Kasumi-1 (cell line): ENCODE data around the gene OR5H15.
"Not testable (repeated sequence)": the region's sequence is repeated elsewhere in the genome, so short reads cannot be mapped to it uniquely, and the experiment has no call there.

Experiments used
- DNase-seq, 2 experiments: peaks; one replicate each; lab custom pipeline; 2025; lab: John Stamatoyannopoulos, UW

OR5H15 gene

DNA sequence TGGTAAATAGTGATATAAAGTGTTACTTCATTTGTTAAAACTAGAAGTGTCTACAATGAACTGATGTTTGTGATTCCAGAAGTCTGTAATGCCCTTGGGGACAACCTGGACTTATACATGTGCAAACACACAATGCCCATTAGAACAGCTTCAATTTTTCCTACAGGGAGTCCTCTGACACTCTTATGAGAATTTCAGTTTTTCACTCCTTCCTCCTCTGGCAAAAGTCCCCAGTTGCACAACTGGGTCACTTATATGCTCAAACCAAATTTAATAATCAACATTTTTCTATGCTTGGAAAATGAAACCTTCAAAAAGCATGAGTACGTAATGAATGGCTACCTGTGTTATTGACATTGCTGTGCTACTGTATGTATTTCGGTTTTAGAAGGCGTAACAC is at the start of gene OR5H15:
Gene OR5H15 (plus strand): TSS at position 301 of the 400 bp plus-strand sequence. CDS start 2,004 bp downstream, outside the sequence.
- no peak for DNase-seq

DNA sequence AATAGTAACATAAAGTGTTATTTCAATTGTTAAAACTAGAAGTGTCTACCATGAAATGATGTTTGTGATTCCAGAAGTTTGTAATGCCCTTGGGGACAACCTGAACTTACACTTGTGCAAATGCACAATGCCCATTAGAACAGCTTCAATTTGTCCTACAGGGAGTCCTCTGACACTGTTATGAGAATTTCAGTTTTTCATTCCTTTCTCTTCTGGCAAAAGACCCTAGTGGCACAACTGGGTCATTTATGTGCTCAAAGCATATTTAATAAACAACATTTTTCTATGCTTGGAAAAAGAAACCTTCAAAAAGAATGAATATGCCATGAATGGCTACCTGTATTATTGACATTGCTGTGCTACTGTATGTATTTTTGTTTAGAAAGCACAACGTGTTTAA is 36.1 kb upstream of the OR5H15 start, which contains the start of gene OR5H1:
Gene OR5H1 (plus strand): TSS at position 301 of the 400 bp plus-strand sequence. CDS start 1,977 bp downstream, outside the sequence.
- no peak for DNase-seq

DNA sequence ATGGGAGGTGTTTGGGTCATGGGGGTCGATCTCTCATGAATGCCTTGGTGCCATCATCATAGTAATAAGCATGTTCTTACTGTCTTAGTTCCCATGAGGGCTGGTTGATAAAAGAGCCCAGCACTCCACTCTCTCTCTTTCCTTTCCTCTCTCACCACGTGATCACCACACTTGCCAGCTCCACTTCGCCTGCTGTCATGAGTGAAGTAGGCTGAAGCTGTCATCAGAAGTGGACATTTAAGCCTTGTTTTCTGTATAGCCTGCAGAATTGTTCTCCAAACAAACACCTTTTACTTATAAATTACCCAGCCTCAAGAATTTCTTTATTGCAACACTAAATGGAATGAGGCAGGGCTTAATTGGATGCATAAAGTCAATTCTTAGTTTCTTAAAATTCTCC is 29.9 kb upstream of the OR5H15 start:
- no peak for DNase-seq

DNA sequence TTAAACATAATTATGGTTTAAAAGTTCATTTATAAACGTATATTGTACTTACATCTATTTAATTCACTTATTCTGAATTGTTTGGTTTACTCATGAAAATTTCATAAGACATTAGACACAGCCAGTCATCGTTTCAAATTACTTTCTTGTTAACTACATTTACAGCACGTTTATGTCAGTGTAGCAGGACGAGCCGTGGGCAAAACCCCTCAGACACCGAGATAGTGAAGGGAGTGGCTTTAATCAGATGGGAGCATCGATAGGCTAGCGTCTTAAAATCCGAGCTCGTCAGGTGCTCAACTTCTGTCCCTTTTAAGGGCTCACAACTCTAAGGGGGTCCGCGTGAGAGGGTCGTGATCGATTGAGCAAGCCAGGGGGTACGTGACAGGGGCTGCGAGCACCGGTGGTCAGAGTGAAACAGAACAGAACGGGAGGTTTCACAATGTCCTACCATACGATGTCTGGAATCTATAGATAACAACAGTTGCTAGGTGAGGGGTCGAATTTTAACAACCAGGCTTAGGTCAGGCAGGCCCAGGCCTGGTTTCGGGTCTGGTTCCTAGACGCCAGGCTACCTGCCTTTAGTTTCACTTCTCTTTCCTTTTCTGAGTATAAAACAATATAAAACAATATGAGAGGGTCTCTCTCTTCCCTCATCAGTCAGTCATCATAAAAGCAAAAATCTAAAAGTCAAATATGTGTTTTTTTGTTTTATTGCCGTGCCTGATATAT is 28.5 kb upstream of the OR5H15 start:
- DNase-seq = not testable (repeated sequence)

DNA sequence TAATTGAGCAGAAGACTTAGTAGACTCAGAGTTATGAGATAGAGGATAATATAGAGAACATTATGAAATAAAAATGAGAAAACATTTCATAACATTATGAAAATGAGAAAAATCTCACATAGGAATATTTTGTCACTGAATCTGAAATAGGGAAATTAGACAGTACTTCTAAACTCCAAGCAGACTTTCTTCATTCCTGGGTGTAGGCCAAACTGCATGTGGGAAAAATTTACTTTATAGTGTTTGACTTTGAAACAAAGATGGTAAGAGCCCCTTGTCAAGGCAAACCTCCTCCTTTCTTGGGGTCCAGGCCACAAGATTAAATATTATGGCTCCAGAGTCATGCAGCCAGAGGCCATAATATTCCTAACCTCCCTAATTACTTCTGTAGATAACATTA is 26.0 kb upstream of the OR5H15 start:
- DNase-seq = no peak

DNA sequence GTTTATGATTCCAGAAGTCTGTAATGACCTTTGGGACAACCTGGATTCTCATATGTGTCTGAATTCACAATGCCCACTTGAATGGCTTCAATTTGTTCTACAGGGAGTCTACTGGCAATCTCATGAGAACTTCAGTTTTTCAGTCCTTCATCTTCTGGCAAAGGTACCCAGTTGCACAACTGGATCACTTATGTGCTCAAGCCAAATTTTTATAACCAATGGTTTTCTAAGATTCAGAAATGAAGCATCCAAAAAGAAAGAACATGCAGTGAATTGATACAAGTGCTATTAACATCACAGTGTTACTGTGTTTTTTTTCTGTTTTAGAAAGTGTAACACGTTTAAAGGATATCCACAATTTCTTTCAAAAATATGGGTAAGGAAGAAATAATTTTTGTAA is 19.3 kb upstream of the OR5H15 start, which contains the start of gene OR5H14:
Gene OR5H14 (plus strand): TSS at position 301 of the 400 bp plus-strand sequence. CDS start 1,907 bp downstream, outside the sequence.
- DNase-seq = no peak

DNA sequence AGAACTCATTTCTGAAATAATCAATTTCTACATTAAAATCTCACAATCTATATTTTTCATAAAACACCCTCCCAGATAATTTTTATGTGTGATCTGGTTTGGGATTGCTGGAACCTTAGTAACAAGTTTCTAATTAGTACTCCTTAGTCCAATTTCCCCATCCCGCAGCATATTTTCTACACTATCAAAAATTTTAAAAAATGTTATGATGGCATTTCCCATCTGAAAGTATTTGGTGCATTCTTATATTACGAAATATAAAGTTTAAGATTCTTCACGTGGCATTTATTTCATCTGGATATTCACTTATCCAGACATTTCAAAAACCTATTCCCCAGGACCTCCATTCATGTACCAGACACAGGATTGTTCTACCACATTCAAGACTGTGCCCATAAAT is 17.7 kb upstream of the OR5H15 start:
- DNase-seq = no peak

DNA sequence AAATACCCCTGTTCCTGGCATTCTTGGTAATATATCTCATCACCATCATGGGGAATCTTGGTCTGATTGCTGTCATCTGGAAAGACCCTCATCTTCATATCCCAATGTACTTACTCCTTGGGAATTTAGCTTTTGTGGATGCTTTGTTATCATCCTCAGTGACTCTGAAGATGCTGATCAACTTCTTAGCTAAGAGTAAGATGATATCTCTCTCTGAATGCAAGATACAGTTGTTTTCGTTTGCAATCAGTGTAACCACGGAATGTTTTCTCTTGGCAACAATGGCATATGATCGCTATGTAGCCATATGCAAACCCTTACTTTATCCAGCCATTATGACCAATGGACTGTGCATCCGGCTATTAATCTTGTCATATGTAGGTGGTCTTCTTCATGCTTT is 17.0 kb upstream of the OR5H15 start:
- not testable (repeated sequence) for DNase-seq

DNA sequence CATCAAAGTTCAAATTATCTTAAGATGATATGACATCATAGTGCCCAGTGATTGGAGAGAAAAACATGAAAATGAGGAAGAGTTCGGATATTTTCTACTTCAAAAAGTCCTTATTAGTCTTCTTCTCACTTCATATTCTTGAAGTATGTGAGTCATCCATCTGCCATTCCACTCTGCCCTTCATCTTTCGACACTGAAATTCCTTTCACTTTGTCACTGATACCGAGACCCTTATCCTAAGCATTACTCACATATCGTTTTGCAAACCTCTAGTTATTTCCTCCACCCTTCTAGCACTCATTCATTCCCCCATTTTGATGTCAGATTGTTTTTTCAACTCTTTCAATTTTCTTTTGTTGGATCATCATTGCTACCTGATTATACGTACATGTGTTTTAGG is 15.3 kb upstream of the OR5H15 start:
- DNase-seq = no peak

DNA sequence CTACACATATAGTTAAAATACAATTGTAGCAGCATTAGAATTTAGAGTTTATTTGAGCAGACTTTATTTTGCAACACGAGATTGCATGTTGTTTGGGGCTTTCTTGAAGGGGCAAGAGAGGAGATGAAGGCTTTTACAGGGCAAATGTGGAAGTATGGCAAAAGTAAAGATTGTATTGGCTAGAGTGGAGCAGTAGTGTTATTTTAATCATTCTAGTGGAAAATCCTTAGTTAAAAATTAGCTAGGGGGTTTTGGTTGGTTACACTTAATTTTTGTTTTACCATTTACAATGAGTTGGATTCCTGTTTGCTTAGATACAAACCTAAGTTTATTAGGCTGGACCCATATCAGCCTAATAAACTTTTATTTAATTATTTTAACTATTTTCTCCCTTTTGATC is 4.6 kb downstream of the OR5H15 start:
- DNase-seq = no peak

DNA sequence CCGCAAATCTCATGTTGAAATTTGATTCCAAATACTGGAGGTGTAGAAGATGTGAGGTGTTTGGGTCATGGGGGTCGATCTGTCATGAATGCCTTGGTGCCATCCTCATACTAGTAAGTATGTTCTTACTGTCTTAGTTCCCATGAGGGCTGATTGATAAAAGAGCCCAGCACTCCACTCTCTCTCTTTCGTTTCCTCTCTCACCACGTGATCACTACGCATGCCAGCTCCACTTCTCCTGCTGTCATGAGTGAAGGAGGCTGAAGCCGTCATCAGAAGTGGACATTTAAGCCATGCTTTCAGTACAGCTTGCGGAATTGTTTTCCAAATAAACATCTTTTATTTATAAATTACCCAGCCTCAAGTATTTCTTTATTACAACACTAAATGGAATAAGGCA is 6.1 kb downstream of the OR5H15 start:
- DNase-seq = no peak

DNA sequence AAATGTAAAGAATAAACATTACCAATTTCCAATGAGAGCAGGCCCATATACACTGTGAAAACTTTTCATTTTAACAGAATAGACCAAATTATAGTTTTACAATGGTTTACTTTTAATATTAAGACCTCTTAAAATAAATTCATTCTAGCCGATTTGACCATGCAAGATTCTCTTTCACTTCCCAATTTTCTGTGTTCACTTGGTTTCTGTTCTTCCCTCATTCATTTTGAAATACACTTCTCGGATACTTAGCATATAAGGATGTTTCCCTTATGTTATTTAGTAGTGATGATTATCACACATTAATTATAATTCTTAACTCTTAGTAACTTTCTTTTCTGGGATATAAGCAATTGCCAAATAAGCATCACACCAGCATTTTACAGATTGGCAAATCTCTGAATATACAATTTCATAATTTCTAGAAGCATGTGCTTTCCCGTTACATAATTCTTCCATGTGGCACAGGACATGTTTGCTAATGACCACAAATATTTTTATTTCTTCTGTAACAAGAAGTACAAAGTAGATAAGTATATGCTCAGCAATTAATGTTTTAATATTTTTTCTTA is 13.9 kb downstream of the OR5H15 start:
- no peak for DNase-seq

DNA sequence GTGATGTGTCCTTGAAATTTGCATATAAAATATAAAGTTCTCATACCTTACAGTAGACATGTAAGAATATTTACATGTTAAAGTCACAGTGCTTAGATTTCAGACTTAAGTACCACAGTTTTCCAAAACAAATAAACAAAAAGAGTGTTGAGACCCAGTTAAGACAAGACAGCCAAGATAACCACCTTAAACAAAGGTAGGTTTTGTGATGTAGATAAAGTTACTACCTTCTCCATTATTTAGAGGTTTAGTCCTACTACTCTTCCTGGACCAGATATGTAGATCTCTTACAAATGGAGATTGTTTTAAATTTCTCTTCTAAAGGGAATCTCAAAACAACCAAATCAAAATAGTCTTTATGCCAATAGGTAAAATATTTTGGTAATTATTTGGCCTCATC is 15.7 kb downstream of the OR5H15 start:
- no peak for DNase-seq

DNA sequence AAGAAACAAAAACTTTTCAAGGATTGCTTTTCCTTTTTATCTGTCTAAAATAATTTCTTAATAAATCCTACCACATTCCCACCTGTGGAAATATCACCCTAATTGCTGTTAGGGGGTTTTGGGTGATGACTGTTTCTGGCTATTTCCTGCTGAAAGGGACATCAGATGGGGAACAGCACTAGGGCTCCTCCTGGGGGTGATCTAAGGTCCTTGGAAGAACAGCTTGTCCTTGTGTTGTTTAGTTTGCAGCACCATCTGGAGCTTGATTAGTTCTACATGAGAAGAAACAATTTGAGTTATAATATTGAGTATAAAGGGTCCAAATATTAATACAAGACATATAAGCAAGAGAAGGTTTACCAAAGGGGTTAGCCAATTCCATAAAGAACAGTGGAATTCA is 18.7 kb downstream of the OR5H15 start:
- DNase-seq = no peak

DNA sequence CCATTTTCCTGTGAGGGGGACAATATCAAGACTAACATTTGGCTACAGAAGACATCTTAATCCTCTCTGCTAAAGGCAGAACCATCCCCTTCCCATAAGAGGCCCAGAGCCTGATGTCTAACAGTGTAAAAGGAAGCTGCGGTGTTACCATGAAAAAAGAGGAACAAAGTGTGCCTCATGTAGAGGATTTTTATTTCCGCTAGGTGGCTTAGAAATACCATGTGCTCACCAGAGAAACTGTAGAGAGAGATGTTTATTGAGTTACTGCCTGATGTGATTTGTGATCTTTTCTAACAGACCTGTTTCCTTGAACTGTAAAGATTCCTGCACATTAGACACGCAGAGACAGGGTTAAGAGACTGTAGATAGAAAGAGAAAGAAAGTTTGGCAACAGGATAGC is 22.0 kb downstream of the OR5H15 start:
- DNase-seq = peak; percentile 82 to 84

DNA sequence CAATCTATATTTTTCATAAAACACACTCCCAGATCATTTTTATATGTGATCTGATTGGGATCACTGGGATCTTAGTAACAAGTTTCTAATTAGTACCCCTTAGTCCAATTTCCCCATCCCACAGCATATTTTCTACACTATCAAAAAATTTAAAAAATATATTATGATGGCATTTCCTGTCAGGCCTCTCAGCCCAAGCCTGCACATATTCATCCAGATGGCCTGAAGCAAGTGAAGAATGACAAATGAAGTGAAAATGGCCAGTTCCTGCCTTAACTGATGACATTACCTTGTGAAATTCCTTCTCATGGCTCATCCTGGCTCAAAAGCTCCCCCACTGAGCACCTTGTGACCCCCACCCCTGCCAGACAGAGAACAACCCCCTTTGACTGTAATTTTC is 24.4 kb downstream of the OR5H15 start:
- DNase-seq = not testable (repeated sequence)

DNA sequence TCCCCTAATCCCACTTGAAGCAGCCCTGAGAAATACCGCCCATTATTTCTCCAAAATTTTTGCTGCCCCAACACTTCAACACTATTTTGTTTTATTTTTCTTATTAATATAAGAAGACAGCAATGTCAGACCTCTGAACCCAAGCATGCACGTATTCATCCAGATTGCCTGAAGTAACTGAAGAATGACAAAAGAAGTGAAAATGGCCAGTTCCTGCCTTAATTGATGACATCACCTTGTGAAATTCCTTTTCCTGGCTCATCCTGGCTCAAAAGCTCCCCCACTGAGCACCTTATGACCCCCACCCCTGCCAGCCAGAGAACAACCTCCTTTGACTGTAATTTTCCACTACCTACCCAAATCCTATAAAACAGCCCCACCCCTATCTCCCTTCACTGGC is 29.8 kb downstream of the OR5H15 start:
- not testable (repeated sequence) for DNase-seq

DNA sequence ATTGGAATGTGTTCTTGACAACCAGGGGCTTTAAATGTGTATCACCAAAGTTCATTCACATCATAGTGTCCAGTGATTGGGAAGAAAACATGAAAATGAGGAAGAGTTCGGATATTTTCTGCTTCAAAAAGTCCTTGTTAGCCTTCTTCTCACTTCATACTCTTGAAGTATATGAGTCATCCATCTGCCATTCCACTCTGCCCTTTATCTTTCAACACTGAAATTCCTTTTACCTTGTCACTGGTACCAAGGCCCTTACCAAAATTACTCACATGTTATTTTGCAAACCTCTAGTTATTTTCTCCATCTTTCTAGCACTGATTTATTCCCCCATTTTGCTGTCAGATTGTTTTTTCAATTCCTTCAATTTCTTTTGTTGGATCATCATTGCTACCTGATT is 32.5 kb downstream of the OR5H15 start:
- DNase-seq = no peak

DNA sequence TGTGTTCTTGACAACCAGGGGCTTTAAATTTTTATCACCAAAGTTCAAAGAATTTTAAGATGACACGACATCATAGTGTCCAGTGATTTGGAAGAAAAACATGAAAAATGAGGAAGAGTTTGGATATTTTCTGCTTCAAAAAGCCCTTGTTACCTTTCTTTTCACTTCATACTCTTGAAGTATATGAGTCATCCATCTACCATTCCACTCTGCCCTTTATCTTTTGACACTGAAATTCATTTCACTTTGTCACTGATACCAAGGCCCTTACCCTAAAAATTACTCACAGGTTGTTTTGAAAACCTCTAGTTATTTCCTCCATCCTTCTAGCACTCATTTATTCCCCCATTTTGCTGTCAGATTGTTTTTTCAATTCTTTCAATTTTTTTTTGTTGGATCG is 42.7 kb downstream of the OR5H15 start:
- no peak for DNase-seq

DNA sequence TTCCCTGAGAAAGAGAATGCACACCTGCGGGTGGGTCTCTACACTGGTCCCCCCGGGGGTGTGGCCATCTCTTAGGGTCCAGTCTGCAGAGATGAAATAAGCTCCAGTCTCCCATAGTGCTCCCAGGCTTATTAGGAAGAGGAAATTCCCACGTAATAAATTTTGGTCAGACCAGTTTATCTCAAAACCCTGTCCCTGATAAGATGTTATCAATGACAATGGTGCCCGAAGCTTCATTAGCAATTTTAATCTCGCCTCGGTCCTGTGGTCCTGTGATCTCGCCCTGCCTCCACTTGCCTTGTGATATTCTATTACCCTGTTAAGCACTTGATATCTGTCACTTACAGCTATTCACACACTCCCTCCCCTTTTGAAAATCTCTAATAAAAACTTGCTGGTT is 46.8 kb downstream of the OR5H15 start:
- no peak for DNase-seq

DNA sequence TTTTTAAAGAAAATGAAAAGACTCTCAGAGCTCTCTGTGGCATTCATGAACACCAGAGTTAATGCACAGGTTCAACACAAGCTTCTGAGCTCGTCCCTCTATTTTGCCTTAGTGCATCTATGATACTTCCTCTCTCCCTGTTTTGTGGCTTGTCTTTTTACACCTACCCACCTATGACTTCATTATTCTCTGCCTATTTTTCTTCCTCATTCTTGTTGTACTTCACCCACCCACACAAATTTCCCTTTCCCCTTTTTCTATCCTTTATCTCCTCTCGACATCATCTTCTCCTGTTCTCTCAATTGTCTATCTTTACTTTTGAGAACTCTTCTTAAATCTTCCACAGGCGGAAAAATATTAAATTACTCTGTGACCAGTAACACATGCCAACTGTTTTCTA is 48.6 kb downstream of the OR5H15 start:
- no peak for DNase-seq
